VCaP (cell line): ENCODE data around the gene ZIC1.

Experiments
- H3K27ac ChIP-seq: fragments of 450-650 bp; 2 replicates; pipeline ENCODE4 v1.5.1; 2017
- CTCF ChIP-seq: fragments of 450-650 bp; conservative IDR thresholded peaks from 2 replicates; pipeline ENCODE4 v1.5.1; 2017; ENCODE audit warnings: mild to moderate bottlenecking, moderate library complexity

ZIC1 gene

GRCh38 chr3:147410116-147410525 lies 956 bp downstream of the ZIC1 start:
- TF ChIP-seq CTCF, result no peak
- H3K27ac ChIP-seq, result no peak overlapping the region

- TF ChIP-seq CTCF, result no peak
- no peak overlapping the region for H3K27ac ChIP-seq
Measured at GRCh38 chr3:147410526-147411237, 1.5 kb downstream of the ZIC1 start.

GRCh38 chr3:147411238-147411814 lies 2.2 kb downstream of the ZIC1 start:
- TF ChIP-seq CTCF, result no peak
- no peak overlapping the region for H3K27ac ChIP-seq

GRCh38 chr3:147411815-147412241 lies 2.7 kb downstream of the ZIC1 start:
- no peak overlapping the region for H3K27ac ChIP-seq
- TF ChIP-seq CTCF, result no peak

GRCh38 chr3:147412261-147412916 lies 3.2 kb downstream of the ZIC1 start:
- no peak overlapping the region for H3K27ac ChIP-seq
- TF ChIP-seq CTCF, result no peak

- H3K27ac ChIP-seq, result no peak overlapping the region
- TF ChIP-seq CTCF, result no peak
Measured at GRCh38 chr3:147412917-147413685, 3.9 kb downstream of the ZIC1 start.

- H3K27ac ChIP-seq, result no peak overlapping the region
- no peak for TF ChIP-seq CTCF
Measured at GRCh38 chr3:147413686-147414389, 4.7 kb downstream of the ZIC1 start.
